OCI-LY3 (cell line): ENCODE results near the gene CACTIN.

Source experiments
- H2AFZ ChIP-seq: fragments of 200-600, 300-600 bp; shearing (Covaris generic); 2 replicates; pipeline ENCODE4 v1.6.0; 2014; ENCODE audit warnings: antibody characterized with exemption, low read depth, low read length
- H3K27ac ChIP-seq: fragments of 200-600, 300-600 bp; sonication (generic); 2 replicates; pipeline ENCODE4 v1.5.1; 2014; ENCODE audit warnings: mild to moderate bottlenecking, low read length, moderate library complexity, mixed read lengths
- H3K27me3 ChIP-seq: fragments of 200-600, 300-600 bp; sonication (generic); 2 replicates; pipeline ENCODE4 v1.6.1; 2014; ENCODE audit warnings: low read depth, low read length, mixed read lengths
- H3K36me3 ChIP-seq: fragments of 200-600, 300-600 bp; sonication (generic); replicated peaks from 2 replicates; pipeline ENCODE3; 2014; ENCODE audit warnings: low read depth, low read length, mixed read lengths
- H3K4me1 ChIP-seq: fragments of 300-600, 200-600 bp; sonication (generic); 2 replicates; pipeline ENCODE4 v1.6.1; 2014; ENCODE audit warnings: low read length, mixed read lengths
- H3K4me2 ChIP-seq: fragments of 200-600, 300-600 bp; sonication (generic); 2 replicates; pipeline ENCODE4 v1.6.1; 2014; ENCODE audit warnings: low read length, mixed read lengths
- H3K4me3 ChIP-seq: fragments of 300-600, 200-600 bp; sonication (generic); 2 replicates; pipeline ENCODE4 v1.5.1; 2014; ENCODE audit warnings: antibody characterized with exemption, mild to moderate bottlenecking, low read length, moderate library complexity
- H3K79me2 ChIP-seq: fragments of 300-600, 200-600 bp; shearing (Covaris generic); 2 replicates; pipeline ENCODE4 v1.6.1; 2014; ENCODE audit warnings: mild to moderate bottlenecking, low read length, mixed read lengths
- H3K9ac ChIP-seq: fragments of 300-600, 200-600 bp; shearing (Covaris generic); 2 replicates; pipeline ENCODE4 v1.6.0; 2014; ENCODE audit warnings: mild to moderate bottlenecking, low read length, moderate library complexity
- H3K9me3 ChIP-seq: fragments of 200-600, 300-600 bp; shearing (Covaris generic); 2 replicates; pipeline ENCODE4 v1.6.1; 2014; ENCODE audit warnings: low read length, mixed read lengths; ENCODE audit not compliant: insufficient read depth
- H4K20me1 ChIP-seq: fragments of 200-600, 300-600 bp; sonication (generic); 2 replicates; pipeline ENCODE4 v1.6.1; 2016; ENCODE audit warnings: low read length, mixed read lengths; ENCODE audit not compliant: insufficient read depth
- EZH2phosphoT487 ChIP-seq: fragments of 200-600 bp; shearing (Covaris generic); IDR thresholded peaks from 2 replicates; pipeline ENCODE4 v1.6.1; 2018; ENCODE audit warnings: antibody characterized with exemption, mixed run types, low read depth
- TF ChIP-seq, protein P1 (sequence below): fragments of 200-600, 300-600 bp; sonication (generic); IDR thresholded peaks from 2 replicates; pipeline ENCODE4 v1.5.1; 2014; ENCODE audit warnings: antibody characterized with exemption, low read length, low read depth

Gene CACTIN

DNA sequence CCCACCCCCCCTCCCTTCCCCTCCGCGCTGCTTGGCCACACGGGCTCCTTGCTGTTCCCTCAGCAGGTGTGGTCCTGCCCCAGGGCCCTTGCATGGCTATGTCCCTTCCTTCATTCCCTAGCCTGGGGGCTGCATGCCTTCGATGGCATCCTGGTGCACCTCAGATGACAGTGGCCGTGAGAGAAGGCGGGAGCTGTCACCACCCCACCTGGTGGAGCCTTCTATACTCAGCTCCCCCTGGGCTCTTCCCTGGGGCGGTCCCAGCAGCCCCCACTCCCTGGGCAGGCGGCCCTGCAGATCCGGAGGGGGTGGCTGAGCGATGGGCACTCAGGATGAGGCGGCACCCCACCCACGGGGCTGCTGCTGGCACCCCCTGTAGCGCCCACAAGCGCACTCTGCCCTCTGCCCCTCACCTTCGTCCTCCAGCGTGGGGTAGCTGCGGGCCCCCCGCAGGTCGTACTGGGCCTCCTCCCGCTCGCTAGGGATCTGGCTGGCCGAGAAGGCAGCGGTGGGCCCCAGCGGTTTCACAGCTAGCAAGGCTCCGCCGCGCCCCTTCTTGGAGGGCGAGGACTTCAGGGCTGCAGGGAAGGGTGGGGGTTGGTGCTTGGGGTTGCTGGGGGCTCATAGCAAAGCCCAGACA, 17.2 kb upstream of the CACTIN start:
- Histone ChIP-seq H2AFZ (no peak overlapping the region), H3K9ac (no peak overlapping the region), H3K79me2 (no peaks in the 10 kb centered on the region), H3K27me3 (no peaks in the 10 kb centered on the region), H3K4me3 (no peak overlapping the region), H3K4me1 (no peaks in the 10 kb centered on the region), H3K9me3 (no peaks in the 10 kb centered on the region), H3K4me2 (no peak overlapping the region), H4K20me1 (no peaks in the 10 kb centered on the region; the same call in 1 of the 2 replicates), H3K27ac (no peak overlapping the region), H3K36me3 (peaks cover 18% of the 10 kb centered on the region)
- TF ChIP-seq, protein P1, sequence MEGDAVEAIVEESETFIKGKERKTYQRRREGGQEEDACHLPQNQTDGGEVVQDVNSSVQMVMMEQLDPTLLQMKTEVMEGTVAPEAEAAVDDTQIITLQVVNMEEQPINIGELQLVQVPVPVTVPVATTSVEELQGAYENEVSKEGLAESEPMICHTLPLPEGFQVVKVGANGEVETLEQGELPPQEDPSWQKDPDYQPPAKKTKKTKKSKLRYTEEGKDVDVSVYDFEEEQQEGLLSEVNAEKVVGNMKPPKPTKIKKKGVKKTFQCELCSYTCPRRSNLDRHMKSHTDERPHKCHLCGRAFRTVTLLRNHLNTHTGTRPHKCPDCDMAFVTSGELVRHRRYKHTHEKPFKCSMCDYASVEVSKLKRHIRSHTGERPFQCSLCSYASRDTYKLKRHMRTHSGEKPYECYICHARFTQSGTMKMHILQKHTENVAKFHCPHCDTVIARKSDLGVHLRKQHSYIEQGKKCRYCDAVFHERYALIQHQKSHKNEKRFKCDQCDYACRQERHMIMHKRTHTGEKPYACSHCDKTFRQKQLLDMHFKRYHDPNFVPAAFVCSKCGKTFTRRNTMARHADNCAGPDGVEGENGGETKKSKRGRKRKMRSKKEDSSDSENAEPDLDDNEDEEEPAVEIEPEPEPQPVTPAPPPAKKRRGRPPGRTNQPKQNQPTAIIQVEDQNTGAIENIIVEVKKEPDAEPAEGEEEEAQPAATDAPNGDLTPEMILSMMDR, result no peak
- no peak for TF ChIP-seq EZH2phosphoT487

DNA sequence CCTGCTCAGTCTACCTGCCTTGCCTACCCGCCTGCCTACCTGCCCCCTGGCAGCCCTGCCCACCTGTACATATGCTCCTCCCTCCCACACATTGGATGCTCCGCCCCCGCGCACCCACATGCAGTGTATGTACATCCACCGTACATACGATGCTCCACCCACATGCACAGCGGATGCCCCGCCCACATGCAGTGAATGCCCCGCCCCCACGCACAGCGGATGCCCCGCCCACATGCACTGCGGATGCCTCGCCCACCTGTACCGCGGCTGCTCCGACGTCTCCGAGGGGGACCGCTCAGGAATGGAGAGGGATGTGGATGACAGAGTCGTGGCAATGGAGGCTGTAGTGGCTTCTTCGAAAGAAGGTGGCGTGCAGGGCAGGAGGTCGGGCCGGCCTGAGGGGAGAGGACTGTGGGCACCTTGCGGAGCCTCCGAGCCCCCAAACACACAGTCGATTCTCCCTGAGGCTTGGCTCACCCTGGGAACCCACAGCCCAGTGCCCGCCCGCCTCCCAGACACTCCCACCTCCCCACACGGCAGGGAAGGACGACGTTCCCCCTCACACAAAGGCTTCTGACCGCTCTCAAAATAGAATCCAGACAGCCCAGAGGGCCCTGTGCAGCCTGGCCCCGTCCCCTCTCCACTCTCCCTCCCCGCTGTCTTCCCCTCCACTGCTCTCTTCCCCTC, 16.5 kb upstream of the CACTIN start:
- Histone ChIP-seq H4K20me1 (no peaks in the 10 kb centered on the region; the same call in 1 of the 2 replicates), H3K4me3 (no peak overlapping the region), H3K79me2 (no peaks in the 10 kb centered on the region), H3K27ac (no peak overlapping the region), H3K9me3 (no peaks in the 10 kb centered on the region), H3K4me2 (no peak overlapping the region), H3K4me1 (no peaks in the 10 kb centered on the region), H3K36me3 (peaks cover 18% of the 10 kb centered on the region), H2AFZ (no peak overlapping the region), H3K9ac (no peak overlapping the region), H3K27me3 (no peaks in the 10 kb centered on the region)
- TF ChIP-seq, protein P1, result no peak
- no peak for TF ChIP-seq EZH2phosphoT487

DNA sequence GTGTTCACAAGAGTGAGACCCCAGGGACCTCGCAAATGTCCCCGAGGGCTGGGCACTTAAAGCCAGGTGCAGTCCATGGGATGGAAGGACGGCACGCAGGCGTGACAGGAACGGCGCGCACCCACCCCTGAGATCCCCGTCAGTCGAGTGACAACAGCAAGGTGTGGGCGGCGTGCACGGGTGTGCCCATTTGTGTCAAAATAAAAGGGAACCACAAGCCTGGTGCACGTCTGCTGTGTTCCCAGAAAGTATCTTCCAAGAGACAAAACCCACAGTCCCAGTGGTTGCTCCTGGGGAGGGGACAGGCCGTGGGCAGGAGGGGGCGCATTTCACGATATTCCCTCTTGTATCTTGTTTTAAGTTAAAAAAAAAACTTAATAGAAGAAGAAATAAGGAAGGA, 15.7 kb upstream of the CACTIN start:
- no peaks in the 10 kb centered on the region; the same call in 1 of the 2 replicates for H4K20me1 ChIP-seq
- no peak overlapping the region for H3K4me2 ChIP-seq
- H3K4me3 ChIP-seq, result no peak overlapping the region
- no peak overlapping the region for H2AFZ ChIP-seq
- H3K4me1 ChIP-seq, result no peaks in the 10 kb centered on the region
- H3K36me3 ChIP-seq, result peaks cover 18% of the 10 kb centered on the region
- H3K9ac ChIP-seq, result no peak overlapping the region
- no peaks in the 10 kb centered on the region for H3K9me3 ChIP-seq
- no peak overlapping the region for H3K27ac ChIP-seq
- TF ChIP-seq EZH2phosphoT487, result no peak
- TF ChIP-seq, protein P1, result no peak
- no peaks in the 10 kb centered on the region for H3K27me3 ChIP-seq
- H3K79me2 ChIP-seq, result no peaks in the 10 kb centered on the region

DNA sequence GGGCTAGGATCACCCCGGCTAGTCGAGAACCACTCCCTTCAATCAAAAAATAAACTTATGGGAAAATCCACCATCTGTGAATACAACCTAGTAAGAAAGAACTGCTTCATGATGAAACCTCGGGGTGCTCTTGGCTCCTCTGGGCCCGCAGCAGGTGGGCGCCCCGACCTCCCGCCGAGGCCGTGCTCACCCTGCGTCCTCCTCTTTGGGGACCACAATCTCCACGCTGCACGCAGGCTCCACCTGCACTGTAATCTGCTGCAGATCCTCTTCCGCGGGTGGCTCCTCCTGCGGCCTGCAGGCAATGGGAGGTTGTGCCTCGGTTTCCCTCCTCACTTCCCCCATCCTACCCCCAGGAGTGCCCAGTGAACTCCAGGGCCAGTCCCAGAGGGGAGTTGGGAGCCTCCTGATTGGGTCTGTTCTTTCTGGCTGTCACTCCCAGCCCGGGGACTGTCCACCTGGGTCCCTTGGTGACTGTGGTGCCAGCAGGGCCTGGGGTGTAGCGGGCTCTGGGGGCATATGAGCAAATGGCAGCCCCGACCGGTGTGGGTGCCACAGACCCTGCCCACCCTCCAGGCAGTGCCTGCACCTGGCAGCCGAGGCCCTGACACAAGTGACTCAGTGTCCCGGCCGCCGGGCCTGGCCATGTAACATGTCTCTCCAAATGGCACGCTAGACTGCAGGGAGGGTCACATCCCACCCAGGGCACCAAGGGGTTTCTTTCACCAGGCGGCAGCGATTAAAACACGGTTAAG, 15.1 kb upstream of the CACTIN start:
- Histone ChIP-seq H2AFZ (no peak overlapping the region), H3K79me2 (no peaks in the 10 kb centered on the region), H3K9me3 (no peaks in the 10 kb centered on the region), H3K36me3 (peaks cover 18% of the 10 kb centered on the region), H4K20me1 (no peaks in the 10 kb centered on the region; the same call in 1 of the 2 replicates), H3K4me2 (no peak overlapping the region), H3K27me3 (no peaks in the 10 kb centered on the region), H3K4me3 (no peak overlapping the region), H3K4me1 (no peaks in the 10 kb centered on the region), H3K27ac (no peak overlapping the region), H3K9ac (no peak overlapping the region)
- TF ChIP-seq, protein P1, result no peak
- no peak for TF ChIP-seq EZH2phosphoT487
